GM23338 (cell line): ENCODE data around the gene SRPX2. TPM values are rescaled to one million over a fixed set of nuclear protein-coding genes. Genes with fewer than 3 reads are reported as not detected.

Experiments
- ATAC-seq: fragments of 200-7000 bp; cut with Tn5 transposase; 3 replicates; pipeline ENCODE4 v1.9.1; 2020
- DNase-seq: peaks from one replicate; pipeline ENCODE4 v3.0.0-alpha.2; 2015; ENCODE audit warnings: low spot score
- H2AFZ ChIP-seq: fragments of 200-600 bp; sonication (generic); 2 replicates; pipeline ENCODE4 v1.8.0; 2016; ENCODE audit warnings: antibody characterized with exemption, mild to moderate bottlenecking, moderate library complexity
- H3F3A ChIP-seq: fragments of 200-600 bp; sonication (generic); replicated peaks from 2 replicates; pipeline ENCODE4 v1.8.0; 2017; ENCODE audit warnings: antibody characterized with exemption, mixed run types, low read depth
- H3K27ac ChIP-seq: fragments of 200-600 bp; sonication (generic); 2 replicates; pipeline ENCODE4 v1.6.1; 2016; ENCODE audit warnings: low read depth
- H3K27me3 ChIP-seq: fragments of 200-600 bp; sonication (generic); 2 replicates; pipeline ENCODE4 v1.8.0; 2016; ENCODE audit warnings: mild to moderate bottlenecking, mixed run types, moderate library complexity; ENCODE audit not compliant: insufficient read depth
- H3K36me3 ChIP-seq: fragments of 200-600 bp; sonication (generic); 2 replicates; pipeline ENCODE4 v1.8.0; 2016; ENCODE audit warnings: mild to moderate bottlenecking; ENCODE audit not compliant: insufficient read depth
- H3K4me1 ChIP-seq: fragments of 200-600 bp; sonication (generic); 2 replicates; pipeline ENCODE4 v1.8.0; 2016; ENCODE audit warnings: mild to moderate bottlenecking, moderate library complexity; ENCODE audit not compliant: insufficient read depth
- H3K4me2 ChIP-seq: fragments of 200-600 bp; sonication (generic); 2 replicates; pipeline ENCODE4 v1.7.1; 2017; ENCODE audit warnings: mixed run types
- H3K4me3 ChIP-seq: fragments of 200-600 bp; sonication (generic); 2 replicates; pipeline ENCODE4 v1.6.1; 2016; ENCODE audit warnings: mixed run types
- H3K79me2 ChIP-seq: fragments of 200-600 bp; sonication (generic); replicated peaks from 2 replicates; pipeline ENCODE4 v1.8.0; 2017; ENCODE audit warnings: mild to moderate bottlenecking; ENCODE audit not compliant: insufficient read depth
- H3K9me2 ChIP-seq: fragments of 200-600 bp; sonication (generic); 2 replicates; pipeline ENCODE4 v1.8.0; 2017; ENCODE audit not compliant: insufficient read depth
- H4K20me1 ChIP-seq: fragments of 200-600 bp; sonication (generic); replicated peaks from 2 replicates; pipeline ENCODE4 v1.8.0; 2017; ENCODE audit warnings: mild to moderate bottlenecking; ENCODE audit not compliant: insufficient read depth
- H3K27ac Mint-ChIP-seq: 2 replicates; pipeline ENCODE4 v1.8.0; 2020; ENCODE audit warnings: inconsistent platforms, mild to moderate bottlenecking, moderate library complexity, mixed read lengths
- H3K27me3 Mint-ChIP-seq: 3 replicates; pipeline ENCODE4 v1.8.0; 2022; ENCODE audit warnings: low read depth, mild to moderate bottlenecking, moderate library complexity, mixed read lengths, inconsistent platforms; ENCODE audit not compliant: insufficient read depth, poor library complexity
- H3K36me3 Mint-ChIP-seq: 3 replicates; pipeline ENCODE4 v1.8.0; 2021; ENCODE audit warnings: low read depth, mild to moderate bottlenecking, inconsistent platforms, moderate library complexity, mixed read lengths
- H3K4me1 Mint-ChIP-seq: 3 replicates; pipeline ENCODE4 v1.8.0; 2020; ENCODE audit warnings: mild to moderate bottlenecking, inconsistent platforms, mixed read lengths
- H3K4me3 Mint-ChIP-seq: 3 replicates; pipeline ENCODE4 v1.8.0; 2021; ENCODE audit warnings: moderate library complexity, mild to moderate bottlenecking, inconsistent platforms, mixed read lengths
- H3K9me3 Mint-ChIP-seq: 3 replicates; pipeline ENCODE4 v1.8.0; 2020; ENCODE audit warnings: moderate library complexity, mild to moderate bottlenecking, inconsistent platforms, mixed read lengths
- CTCF ChIP-seq, 2 experiments: fragments of 200-600 bp in 1 of 2; sonication (generic) in 1 of 2; conservative IDR thresholded peaks; 2 replicates each; pipeline versions ENCODE4 v1.5.1 to v1.6.1; 2016 to 2017; ENCODE audit warnings: antibody characterized with exemption in 2 of 2, low read depth in 2 of 2, mild to moderate bottlenecking in 2 of 2, moderate library complexity in 1 of 2
- EZH2phosphoT487 ChIP-seq: fragments of 200-600 bp; sonication (generic); IDR thresholded peaks from one replicate; pipeline ENCODE4 v1.8.1; 2018; ENCODE audit warnings: antibody characterized with exemption; ENCODE audit not compliant: unreplicated experiment
- JUNB ChIP-seq: IDR thresholded peaks from one replicate; pipeline ENCODE4 v1.6.1; 2016; ENCODE audit warnings: antibody characterized with exemption; ENCODE audit not compliant: unreplicated experiment
- NANOG ChIP-seq: IDR thresholded peaks from 2 replicates; pipeline ENCODE4 v1.6.1; 2016; ENCODE audit warnings: antibody characterized with exemption, borderline replicate concordance
- STAT1 ChIP-seq: IDR thresholded peaks from one replicate; pipeline ENCODE4 v1.6.1; 2016; ENCODE audit warnings: antibody characterized with exemption; ENCODE audit not compliant: unreplicated experiment
- ZNF114 ChIP-seq: fragments of 250-450 bp; sonication (Bioruptor Pico); IDR thresholded peaks from 2 replicates; pipeline ENCODE4 v1.5.0; 2020; ENCODE audit warnings: mild to moderate bottlenecking, moderate library complexity
- ZNF331 ChIP-seq: fragments of 250-450 bp; sonication (Bioruptor Pico); IDR thresholded peaks from 2 replicates; pipeline ENCODE4 v1.5.0; 2020; ENCODE audit warnings: low read depth, mild to moderate bottlenecking, moderate library complexity
- ZNF462 ChIP-seq: fragments of 250-450 bp; sonication (Bioruptor Pico); IDR thresholded peaks from 2 replicates; pipeline ENCODE4 v1.5.0; 2020; ENCODE audit warnings: mild to moderate bottlenecking, moderate library complexity
- polyA plus RNA-seq: library from polyadenylated mRNA; unstranded; fragments of >200 nt; fragmentation: Nextera tagmentation; extraction: Ambion mirVana; gene quantifications from 2 replicates; pipeline ENCODE4 v1.2.1, GENCODE V29; 2016
- total RNA-seq: library from RNA; depleted of rRNA; stranded (reverse); fragments of >200 nt; shearing (Covaris generic); gene quantifications from 2 replicates; pipeline ENCODE4 v1.2.3, GENCODE V29; 2014

Gene SRPX2
- total and polyA plus RNA-seq, 2 experiments from 2014 or later, result not detected

DNA sequence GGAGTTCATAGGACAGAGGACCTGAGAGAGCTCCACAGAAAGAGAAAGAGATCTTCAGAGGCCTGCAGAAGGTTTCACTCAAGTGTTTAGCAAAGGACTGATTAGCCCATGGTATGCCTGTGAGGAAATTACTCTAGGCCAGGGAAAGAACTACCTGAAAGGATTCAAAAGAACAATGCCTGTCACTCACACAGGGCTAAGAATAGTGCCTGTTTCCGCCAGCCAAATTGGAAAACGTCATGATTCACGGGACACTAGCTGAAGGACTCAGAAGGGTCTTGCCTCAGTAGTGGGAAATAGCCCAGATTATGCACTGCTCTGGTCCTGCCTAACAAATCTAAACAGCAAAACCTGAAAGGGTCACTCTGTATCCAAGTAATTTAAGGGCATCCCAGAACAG lies 66.8 kb downstream of the SRPX2 start:
- Histone ChIP-seq H3K4me3 (no peak overlapping the region), H3K9me2 (no peaks in the 10 kb centered on the region), H3K79me2 (no peaks in the 10 kb centered on the region), H3K27ac (no peak overlapping the region), H4K20me1 (no peaks in the 10 kb centered on the region), H2AFZ (no peak overlapping the region), H3K36me3 (no peaks in the 10 kb centered on the region), H3K4me2 (no peak overlapping the region), H3K27me3 (no peaks in the 10 kb centered on the region), H3F3A (no peaks in the 10 kb centered on the region), H3K4me1 (no peaks in the 10 kb centered on the region)
- Mint-ChIP-seq H3K27me3 (peaks cover under 1% of the 10 kb centered on the region), H3K4me1 (no peaks in the 10 kb centered on the region), H3K36me3 (no peaks in the 10 kb centered on the region), H3K4me3 (no peak overlapping the region), H3K9me3 (no peaks in the 10 kb centered on the region), H3K27ac (no peak overlapping the region)
- ATAC-seq, result no peak
- TF ChIP-seq NANOG (no peak), STAT1 (no peak), CTCF (conservative IDR thresholded peaks at IDR 0.05; ENCODE audit: low read depth in 2 of 2) (no peak), JUNB (no peak), EZH2phosphoT487 (no peak), ZNF462 (CRISPR knock-in tag) (no peak), ZNF114 (CRISPR knock-in tag) (no peak), ZNF331 (no peak)
- peak; percentile 0 for DNase-seq
